ENCODE data around the gene LNPEP. TPM values are rescaled to one million over a fixed set of nuclear protein-coding genes. Genes with fewer than 3 reads are reported as not detected.
"Not testable (repeated sequence)": the region's sequence is repeated elsewhere in the genome, so short reads cannot be mapped to it uniquely, and the experiment has no call there.

Gene LNPEP
- total and polyA plus RNA-seq, 2 of the 4 experiments (the other 2 are of a cell fraction) = 3.6 to 27.4 TPM

GRCh38 chr5:97078958-97079743 lies 143.3 kb downstream of the LNPEP start:
- Histone ChIP-seq H2BK120ac (ENCODE audit: low read depth, low read length) (no peak overlapping the region), H3K4me1 (ENCODE audit: control insufficient read depth, insufficient read depth, low read length) (no peaks in the 10 kb centered on the region), H2AK5ac (ENCODE audit: low read depth, low read length) (no peak overlapping the region), H3K18ac (ENCODE audit: low read depth, low read length) (no peak overlapping the region), H4K5ac (ENCODE audit: low read depth, low read length) (no peak overlapping the region), H3K14ac (replicated peaks; ENCODE audit: low read depth, low read length) (no peak overlapping the region), H3K23ac (ENCODE audit: low read depth, low read length) (no peak overlapping the region), H3K36me3 (ENCODE audit: control insufficient read depth, insufficient read depth, low read length) (no peaks in the 10 kb centered on the region), H2AFZ (replicated peaks; ENCODE audit: low read length, poor library complexity) (no peak overlapping the region), H2BK5ac (ENCODE audit: low read depth, low read length, poor library complexity, severe bottlenecking) (no peak overlapping the region), H2BK20ac (ENCODE audit: low read depth, low read length) (no peak overlapping the region), H3K27ac (ENCODE audit: insufficient read depth, low read length) (no peak overlapping the region), H3K79me1 (ENCODE audit: low read depth in 1 of 2, low read length in 2 of 2) (no peaks in the 10 kb centered on the region), H3K9ac (ENCODE audit: low read depth, low read length) (no peak overlapping the region), H3K9me3 (ENCODE audit: control insufficient read depth, insufficient read depth, low read length) (no peaks in the 10 kb centered on the region), H3K4me2 (ENCODE audit: low read depth, low read length) (no peak overlapping the region), H3K4me3 (ENCODE audit: insufficient read depth, low read depth, low read length) (no peak overlapping the region), H3K9me1 (ENCODE audit: insufficient read depth, low read length) (no peaks in the 10 kb centered on the region), H4K20me1 (ENCODE audit: insufficient read depth, low read length) (no peaks in the 10 kb centered on the region), H2AK9ac (replicated peaks; ENCODE audit: low read depth, low read length, poor library complexity) (no peak overlapping the region), H3K56ac (ENCODE audit: extremely low read depth, insufficient read depth, low read length) (no peak overlapping the region), H4K8ac (ENCODE audit: low read depth in 2 of 2, low read length in 2 of 2) (no peak overlapping the region), H3K4ac (ENCODE audit: low read depth, low read length) (no peak overlapping the region), H4K91ac (ENCODE audit: insufficient read depth, low read depth, low read length) (no peak overlapping the region), H3K27me3 (ENCODE audit: control insufficient read depth, insufficient read depth, low read length) (peaks cover 4% of the 10 kb centered on the region), H2BK15ac (ENCODE audit: low read depth, low read length) (no peak overlapping the region)
- ATAC-seq (ENCODE audit: low read depth) (peak; percentile 37; the same call in 1 of the 2 replicates), DNase-seq (peak; percentile 51)
- WGBS, 2 experiments (ENCODE audit: extremely low coverage in 2 of 2, insufficient read length in 1 of 2) = no CpG with 5 or more reads among the region's 4 CpGs
- CTCF ChIA-PET = interaction anchor here (1.1 to 1.4 kb wide), 2 partner anchors 8 to 60 kb away, joined by 3 read pairs; no protein-coding TSS in a partner anchor
- intact Hi-C loops (cut with micrococcal nuclease) = no loop called here
- peak; percentile 15; the same call in 1 of the 2 replicates for TF ChIP-seq CEBPB (IDR thresholded peaks at IDR 0.05; ENCODE audit: low read depth, low read length)
- TF ChIP-seq CHD1 (IDR thresholded peaks at IDR 0.05; ENCODE audit: low read depth, low read length) = no peak
- POLR2A ChIA-PET (ENCODE audit: unreplicated experiment) = no interaction called here
- in situ Hi-C loops (cut with MboI; ENCODE audit: low sequenced_read_pairs) = no loop called here
- BruUV-seq (replicated peaks) = no TSS peak
- dilution Hi-C loops (cut with HindIII; ENCODE audit: low sequenced_read_pairs, unreplicated experiment) = no loop called here

GRCh38 chr5:97084782-97085458 lies 149.0 kb downstream of the LNPEP start:
- H4K5ac ChIP-seq (ENCODE audit: low read depth, low read length); ATAC-seq (ENCODE audit: low read depth); BruUV-seq (replicated peaks); H3K14ac ChIP-seq (replicated peaks; ENCODE audit: low read depth, low read length); H3K4me1 ChIP-seq (ENCODE audit: control insufficient read depth, insufficient read depth, low read length); H3K9me3 ChIP-seq (ENCODE audit: control insufficient read depth, insufficient read depth, low read length); H3K9me1 ChIP-seq (ENCODE audit: insufficient read depth, low read length); H3K4me2 ChIP-seq (ENCODE audit: low read depth, low read length); H3K18ac ChIP-seq (ENCODE audit: low read depth, low read length); H3K56ac ChIP-seq (ENCODE audit: extremely low read depth, insufficient read depth, low read length); DNase-seq; H3K79me1 ChIP-seq (ENCODE audit: low read depth in 1 of 2, low read length in 2 of 2); H3K4me3 ChIP-seq (ENCODE audit: insufficient read depth, low read depth, low read length); H4K8ac ChIP-seq (ENCODE audit: low read depth in 2 of 2, low read length in 2 of 2); H3K9ac ChIP-seq (ENCODE audit: low read depth, low read length); H2AFZ ChIP-seq (replicated peaks; ENCODE audit: low read length, poor library complexity); dilution Hi-C loops (cut with HindIII; ENCODE audit: low sequenced_read_pairs, unreplicated experiment); H2BK5ac ChIP-seq (ENCODE audit: low read depth, low read length, poor library complexity, severe bottlenecking); H4K20me1 ChIP-seq (ENCODE audit: insufficient read depth, low read length); in situ Hi-C loops (cut with MboI; ENCODE audit: low sequenced_read_pairs); H3K4ac ChIP-seq (ENCODE audit: low read depth, low read length); H2AK9ac ChIP-seq (replicated peaks; ENCODE audit: low read depth, low read length, poor library complexity); POLR2A ChIA-PET (ENCODE audit: unreplicated experiment); CTCF ChIA-PET; H2BK120ac ChIP-seq (ENCODE audit: low read depth, low read length); H2BK15ac ChIP-seq (ENCODE audit: low read depth, low read length); H3K23ac ChIP-seq (ENCODE audit: low read depth, low read length); H2AK5ac ChIP-seq (ENCODE audit: low read depth, low read length); H2BK20ac ChIP-seq (ENCODE audit: low read depth, low read length); H3K27ac ChIP-seq (ENCODE audit: insufficient read depth, low read length); H4K91ac ChIP-seq (ENCODE audit: insufficient read depth, low read depth, low read length); H3K36me3 ChIP-seq (ENCODE audit: control insufficient read depth, insufficient read depth, low read length): not testable (repeated sequence)
- 95% methylated on average over 10 of the region's 21 CpGs; no CpG with 5 or more reads in 1 of the 2 experiments for WGBS, 2 experiments (ENCODE audit: extremely low coverage in 2 of 2, insufficient read length in 1 of 2)
- intact Hi-C loops (cut with micrococcal nuclease) = loop anchor here (5.0 kb wide), 1 partner anchor 38 kb away; no protein-coding TSS in a partner anchor
- peaks cover 27% of the 10 kb centered on the region for H3K27me3 ChIP-seq (ENCODE audit: control insufficient read depth, insufficient read depth, low read length)
